ENCODE data around the gene NF1. TPM values are rescaled to one million over a fixed set of nuclear protein-coding genes. Genes with fewer than 3 reads are reported as not detected.

NF1 gene
- polyA plus RNA-seq, 2 of the 4 experiments (the other 2 are of a cell fraction), result 15.9 to 73.2 TPM

DNA sequence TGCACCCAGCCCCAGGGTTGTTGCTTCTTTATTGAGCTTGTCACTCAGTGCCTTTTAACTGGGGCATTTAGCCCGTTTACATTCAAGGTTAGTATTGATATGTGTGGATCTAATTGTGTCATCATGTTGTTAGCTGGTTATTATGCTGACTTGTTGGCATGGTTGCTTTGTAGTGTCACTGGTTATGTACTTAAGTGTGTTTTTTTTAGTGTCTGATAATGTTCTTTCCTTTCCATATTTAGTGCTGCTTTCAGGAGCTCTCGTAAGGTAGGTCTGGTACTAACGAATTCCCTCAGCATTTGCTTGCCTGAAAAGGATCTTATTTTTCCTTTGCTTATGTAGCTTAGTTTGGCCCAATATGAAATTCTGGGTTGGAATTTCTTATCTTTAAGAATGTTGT lies 33.5 kb downstream of the NF1 start:
- DNase-seq (ENCODE audit: low read depth in 1 of 2, low spot score in 1 of 2) (no peak), ATAC-seq (no peak), FAIRE-seq (no peak)
- ChIA-PET POLR2A (no interaction called here), CTCF (interaction anchor here (0.6 to 1.4 kb wide), 6 partner anchors 11 to 718 kb away, joined by 3 to 4 read pairs (median 4); no protein-coding TSS in a partner anchor)
- 86% methylated on average over 3 of the region's 3 CpGs for WGBS (ENCODE audit: missing lambda C conversion rate)
- H3K4me1 ChIP-seq, result peaks cover 19% of the 10 kb centered on the region
- no peak overlapping the region for H3K4me3 ChIP-seq
- TF ChIP-seq JUNB (IDR thresholded peaks at IDR 0.05) (no peak), KDM1A (IDR thresholded peaks at IDR 0.05; ENCODE audit: low read depth) (no peak), EHF (CRISPR knock-in tag; IDR thresholded peaks at IDR 0.05) (no peak), EHMT2 (IDR thresholded peaks at IDR 0.05; ENCODE audit: low read depth) (no peak), HOXB5 (CRISPR knock-in tag; IDR thresholded peaks at IDR 0.05) (no peak), FOXS1 (CRISPR knock-in tag; IDR thresholded peaks at IDR 0.05) (no peak), CEBPB (IDR thresholded peaks at IDR 0.05) (no peak), KDM5A (IDR thresholded peaks at IDR 0.05) (no peak), EP300 (IDR thresholded peaks at IDR 0.05) (no peak), NPAS2 (CRISPR knock-in tag; IDR thresholded peaks at IDR 0.05; ENCODE audit: borderline replicate concordance) (no peak), PBX3 (IDR thresholded peaks at IDR 0.05) (no peak), MAFK (IDR thresholded peaks at IDR 0.05; ENCODE audit: partially characterized antibody) (no peak), CHD4 (IDR thresholded peaks at IDR 0.05; ENCODE audit: borderline replicate concordance) (no peak)
- TF ChIP-seq, protein P1, sequence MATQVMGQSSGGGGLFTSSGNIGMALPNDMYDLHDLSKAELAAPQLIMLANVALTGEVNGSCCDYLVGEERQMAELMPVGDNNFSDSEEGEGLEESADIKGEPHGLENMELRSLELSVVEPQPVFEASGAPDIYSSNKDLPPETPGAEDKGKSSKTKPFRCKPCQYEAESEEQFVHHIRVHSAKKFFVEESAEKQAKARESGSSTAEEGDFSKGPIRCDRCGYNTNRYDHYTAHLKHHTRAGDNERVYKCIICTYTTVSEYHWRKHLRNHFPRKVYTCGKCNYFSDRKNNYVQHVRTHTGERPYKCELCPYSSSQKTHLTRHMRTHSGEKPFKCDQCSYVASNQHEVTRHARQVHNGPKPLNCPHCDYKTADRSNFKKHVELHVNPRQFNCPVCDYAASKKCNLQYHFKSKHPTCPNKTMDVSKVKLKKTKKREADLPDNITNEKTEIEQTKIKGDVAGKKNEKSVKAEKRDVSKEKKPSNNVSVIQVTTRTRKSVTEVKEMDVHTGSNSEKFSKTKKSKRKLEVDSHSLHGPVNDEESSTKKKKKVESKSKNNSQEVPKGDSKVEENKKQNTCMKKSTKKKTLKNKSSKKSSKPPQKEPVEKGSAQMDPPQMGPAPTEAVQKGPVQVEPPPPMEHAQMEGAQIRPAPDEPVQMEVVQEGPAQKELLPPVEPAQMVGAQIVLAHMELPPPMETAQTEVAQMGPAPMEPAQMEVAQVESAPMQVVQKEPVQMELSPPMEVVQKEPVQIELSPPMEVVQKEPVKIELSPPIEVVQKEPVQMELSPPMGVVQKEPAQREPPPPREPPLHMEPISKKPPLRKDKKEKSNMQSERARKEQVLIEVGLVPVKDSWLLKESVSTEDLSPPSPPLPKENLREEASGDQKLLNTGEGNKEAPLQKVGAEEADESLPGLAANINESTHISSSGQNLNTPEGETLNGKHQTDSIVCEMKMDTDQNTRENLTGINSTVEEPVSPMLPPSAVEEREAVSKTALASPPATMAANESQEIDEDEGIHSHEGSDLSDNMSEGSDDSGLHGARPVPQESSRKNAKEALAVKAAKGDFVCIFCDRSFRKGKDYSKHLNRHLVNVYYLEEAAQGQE (IDR thresholded peaks at IDR 0.05), result no peak
- TF ChIP-seq, protein P2, sequence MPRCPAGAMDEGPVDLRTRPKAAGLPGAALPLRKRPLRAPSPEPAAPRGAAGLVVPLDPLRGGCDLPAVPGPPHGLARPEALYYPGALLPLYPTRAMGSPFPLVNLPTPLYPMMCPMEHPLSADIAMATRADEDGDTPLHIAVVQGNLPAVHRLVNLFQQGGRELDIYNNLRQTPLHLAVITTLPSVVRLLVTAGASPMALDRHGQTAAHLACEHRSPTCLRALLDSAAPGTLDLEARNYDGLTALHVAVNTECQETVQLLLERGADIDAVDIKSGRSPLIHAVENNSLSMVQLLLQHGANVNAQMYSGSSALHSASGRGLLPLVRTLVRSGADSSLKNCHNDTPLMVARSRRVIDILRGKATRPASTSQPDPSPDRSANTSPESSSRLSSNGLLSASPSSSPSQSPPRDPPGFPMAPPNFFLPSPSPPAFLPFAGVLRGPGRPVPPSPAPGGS (IDR thresholded peaks at IDR 0.05), result no peak
- TF ChIP-seq, protein P3, sequence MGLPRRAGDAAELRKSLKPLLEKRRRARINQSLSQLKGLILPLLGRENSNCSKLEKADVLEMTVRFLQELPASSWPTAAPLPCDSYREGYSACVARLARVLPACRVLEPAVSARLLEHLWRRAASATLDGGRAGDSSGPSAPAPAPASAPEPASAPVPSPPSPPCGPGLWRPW (IDR thresholded peaks at IDR 0.05), result no peak
- H3K4me2 ChIP-seq, result no peak overlapping the region
- no peaks in the 10 kb centered on the region for H3K9me3 ChIP-seq
- H3K27ac ChIP-seq, result no peak overlapping the region

DNA sequence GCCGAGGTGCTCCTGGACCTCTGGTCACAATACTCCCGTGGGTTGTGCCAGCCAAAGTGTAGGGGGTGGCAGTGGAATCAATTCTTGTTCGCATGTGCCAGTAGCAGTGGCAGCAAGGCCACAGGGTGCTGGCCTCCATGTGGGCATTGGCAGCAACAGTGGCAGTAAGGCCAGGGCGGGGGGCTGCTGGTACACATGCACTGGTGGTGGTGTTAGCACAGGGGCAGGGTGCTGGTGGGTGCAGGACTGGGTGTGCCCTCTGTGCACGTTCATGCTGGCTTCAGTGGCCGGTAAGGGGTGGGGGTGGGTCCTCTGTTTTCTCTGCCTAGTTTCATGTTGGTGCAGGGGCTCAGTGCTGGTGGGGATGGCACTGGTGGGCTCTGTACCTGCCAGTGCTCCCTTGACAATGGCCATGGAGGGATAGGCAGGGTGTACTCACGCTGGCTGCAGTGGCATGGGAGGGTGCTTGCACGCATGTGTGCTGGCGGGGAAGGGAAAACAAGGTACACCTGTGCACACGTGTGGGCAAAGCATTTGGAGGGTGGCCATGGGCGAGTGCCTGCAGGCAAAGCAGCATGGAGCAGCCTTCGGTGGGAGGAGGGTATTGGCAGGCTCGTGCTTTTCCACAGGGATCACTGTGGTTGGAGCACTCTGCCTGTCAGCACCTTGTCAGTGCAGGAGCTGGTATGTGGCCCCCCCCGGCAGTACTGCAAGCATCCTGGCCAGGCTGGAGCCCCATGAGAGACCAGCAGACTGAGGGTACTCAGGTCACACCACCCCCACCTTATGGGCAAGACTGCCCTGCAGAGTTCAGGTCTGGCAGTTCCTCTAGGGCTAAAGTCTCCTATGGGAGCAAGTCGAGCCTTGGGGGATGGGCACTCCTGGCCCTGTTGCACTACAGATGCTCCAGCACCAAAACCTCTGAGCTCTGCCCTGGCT lies 35.8 kb downstream of the NF1 start:
- no peak for FAIRE-seq
- WGBS (ENCODE audit: missing lambda C conversion rate), result 86% methylated on average over 14 of the region's 15 CpGs
- DNase-seq (ENCODE audit: low read depth in 1 of 2, low spot score in 1 of 2), result no peak
- no peaks in the 10 kb centered on the region for H3K9me3 ChIP-seq
- H3K4me2 ChIP-seq, result no peak overlapping the region
- H3K27ac ChIP-seq, result peak overlapping the region in 1 of 2 experiments; percentile 12; a peak in 1 of 6 replicates
- H3K4me3 ChIP-seq, result no peak overlapping the region
- peak; percentile 34 to 67; a peak in 5 of 6 replicates for ATAC-seq
- CTCF ChIA-PET, result interaction anchor here (0.6 kb wide), 1 partner anchor 480 kb away, joined by 3 read pairs; no protein-coding TSS in a partner anchor
- H3K4me1 ChIP-seq, result peaks cover 19% of the 10 kb centered on the region
- POLR2A ChIA-PET, result no interaction called here
- TF ChIP-seq MYC (IDR thresholded peaks at IDR 0.05; ENCODE audit: borderline replicate concordance, low read length) (no peak), JUNB (IDR thresholded peaks at IDR 0.05) (no peak), RFX5 (IDR thresholded peaks at IDR 0.05) (no peak), GATA3 (IDR thresholded peaks at IDR 0.05; ENCODE audit: borderline replicate concordance) (no peak), MAZ (IDR thresholded peaks at IDR 0.05; ENCODE audit: borderline replicate concordance, low read depth, low read length) (no peak), EHF (CRISPR knock-in tag; IDR thresholded peaks at IDR 0.05) (no peak), NFE2L2 (conservative IDR thresholded peaks at IDR 0.05; ENCODE audit: low read length) (no peak)
- TF ChIP-seq, protein P1 (IDR thresholded peaks at IDR 0.05), result no peak
- TF ChIP-seq, protein P4, sequence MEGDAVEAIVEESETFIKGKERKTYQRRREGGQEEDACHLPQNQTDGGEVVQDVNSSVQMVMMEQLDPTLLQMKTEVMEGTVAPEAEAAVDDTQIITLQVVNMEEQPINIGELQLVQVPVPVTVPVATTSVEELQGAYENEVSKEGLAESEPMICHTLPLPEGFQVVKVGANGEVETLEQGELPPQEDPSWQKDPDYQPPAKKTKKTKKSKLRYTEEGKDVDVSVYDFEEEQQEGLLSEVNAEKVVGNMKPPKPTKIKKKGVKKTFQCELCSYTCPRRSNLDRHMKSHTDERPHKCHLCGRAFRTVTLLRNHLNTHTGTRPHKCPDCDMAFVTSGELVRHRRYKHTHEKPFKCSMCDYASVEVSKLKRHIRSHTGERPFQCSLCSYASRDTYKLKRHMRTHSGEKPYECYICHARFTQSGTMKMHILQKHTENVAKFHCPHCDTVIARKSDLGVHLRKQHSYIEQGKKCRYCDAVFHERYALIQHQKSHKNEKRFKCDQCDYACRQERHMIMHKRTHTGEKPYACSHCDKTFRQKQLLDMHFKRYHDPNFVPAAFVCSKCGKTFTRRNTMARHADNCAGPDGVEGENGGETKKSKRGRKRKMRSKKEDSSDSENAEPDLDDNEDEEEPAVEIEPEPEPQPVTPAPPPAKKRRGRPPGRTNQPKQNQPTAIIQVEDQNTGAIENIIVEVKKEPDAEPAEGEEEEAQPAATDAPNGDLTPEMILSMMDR (IDR thresholded peaks at IDR 0.05), result no peak
